H4 (cell line): ENCODE results near the gene KIF1A. TPM values are rescaled to one million over a fixed set of nuclear protein-coding genes. Genes with fewer than 3 reads are reported as not detected.

ENCODE experiments used
- DNase-seq: peaks from one replicate; pipeline ENCODE4 v3.0.0-alpha.2; 2015; ENCODE audit warnings: low spot score
- total RNA-seq: library from RNA; depleted of rRNA; stranded (reverse); fragments of >200 nt; shearing (Covaris generic); gene quantifications from 2 replicates; pipeline ENCODE4 v1.2.3, GENCODE V29; 2014

Gene KIF1A
- total RNA-seq, 1 experiment from 2014 or later = 1.4 TPM

DNA sequence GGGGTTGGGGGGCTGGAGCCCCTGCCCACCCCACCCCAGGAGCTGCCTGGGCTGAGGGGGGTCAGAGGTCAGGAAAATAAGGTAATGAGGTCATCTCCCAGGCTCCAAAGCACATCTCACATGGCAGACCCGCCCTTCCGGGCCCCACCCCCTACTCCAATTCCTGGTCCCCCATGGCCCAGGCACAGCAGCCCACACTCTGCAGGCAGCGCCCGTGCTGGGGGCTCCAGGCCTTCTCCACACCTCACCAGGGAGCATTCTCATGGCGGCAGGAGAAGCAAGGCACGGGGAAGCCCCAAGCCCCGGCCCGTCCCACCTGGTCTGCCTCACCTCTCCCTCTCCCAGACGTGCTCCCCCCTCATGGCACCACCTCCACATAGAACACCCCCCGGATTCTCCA lies 84.5 kb downstream of the KIF1A start:
- DNase-seq = no peak

GRCh38 chr2:240734756-240735155 lies 85.3 kb downstream of the KIF1A start:
- no peak for DNase-seq

GRCh38 chr2:240733803-240734495 lies 86.1 kb downstream of the KIF1A start:
- DNase-seq = no peak

DNA sequence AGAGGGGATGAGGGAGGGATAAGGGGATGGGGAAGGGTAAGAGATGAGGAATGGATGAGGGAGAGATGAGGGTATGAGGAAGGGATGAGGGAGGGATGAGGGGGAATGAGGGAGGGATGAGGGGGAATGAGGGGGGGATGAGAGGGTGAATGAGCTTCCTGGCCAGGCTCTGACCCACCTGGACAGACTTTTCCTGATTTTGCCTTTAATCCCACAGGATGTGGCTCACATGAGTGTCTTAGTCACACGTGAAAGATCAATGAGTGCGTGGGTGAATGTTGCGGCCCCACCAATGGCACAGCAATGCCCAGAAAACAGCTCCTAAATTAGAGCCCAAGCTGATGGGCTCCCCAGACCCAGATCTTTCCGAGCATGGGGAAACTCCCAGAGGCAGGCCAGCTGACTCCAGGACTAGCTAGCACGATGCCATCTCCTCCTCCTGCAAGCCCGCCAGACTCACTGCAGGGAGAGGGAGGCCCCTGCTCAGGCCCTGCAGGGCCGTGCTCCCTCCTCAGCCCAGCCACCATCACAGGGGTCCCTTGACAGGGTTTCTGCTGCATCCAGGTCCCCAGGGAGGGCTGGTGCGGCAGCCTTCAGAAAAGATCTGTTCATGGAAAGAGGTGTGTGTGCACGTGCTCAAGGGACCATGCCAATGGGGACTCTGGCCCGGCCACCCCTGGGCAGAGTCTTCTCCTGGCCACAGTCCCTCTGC lies 87.0 kb downstream of the KIF1A start:
- DNase-seq = no peak

DNA sequence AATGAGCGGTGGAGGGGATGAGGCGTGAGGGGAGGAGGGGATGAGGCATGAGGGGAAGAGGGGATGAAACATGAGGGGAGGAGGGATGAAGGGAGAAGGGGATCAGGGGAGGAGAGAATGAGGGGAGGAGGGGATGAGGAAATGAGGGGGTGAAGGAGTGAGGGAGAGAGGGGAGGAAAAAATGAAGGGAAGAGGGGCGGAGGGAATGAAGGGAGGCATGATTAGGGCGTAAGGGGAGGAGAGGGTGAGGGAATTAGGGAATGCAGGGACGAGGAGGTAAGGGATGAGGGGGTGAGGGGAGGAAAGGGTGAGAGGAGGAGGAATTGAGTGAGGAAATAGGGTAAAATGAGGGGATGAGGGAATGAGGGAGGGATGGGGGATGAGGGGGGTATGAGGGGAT lies 87.8 kb downstream of the KIF1A start:
- no peak for DNase-seq

DNA sequence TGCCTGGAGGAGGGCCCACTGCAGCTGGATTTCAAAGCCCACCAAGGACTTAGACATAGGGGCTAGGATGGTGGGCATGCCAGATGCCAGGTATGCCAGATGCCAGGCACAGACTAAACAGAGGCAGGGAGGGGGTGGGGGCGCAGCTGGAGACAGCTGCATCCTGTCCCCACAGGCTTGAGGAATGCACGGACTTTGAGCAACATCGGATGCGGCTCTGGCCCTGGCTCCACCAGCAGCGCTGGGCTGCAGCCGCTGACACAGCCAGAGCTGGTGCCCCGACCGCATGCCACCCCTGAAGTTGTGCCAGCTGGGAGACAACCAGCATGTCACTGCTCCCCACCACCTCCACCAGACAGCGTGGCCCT lies 88.9 kb downstream of the KIF1A start:
- DNase-seq = no peak

DNA sequence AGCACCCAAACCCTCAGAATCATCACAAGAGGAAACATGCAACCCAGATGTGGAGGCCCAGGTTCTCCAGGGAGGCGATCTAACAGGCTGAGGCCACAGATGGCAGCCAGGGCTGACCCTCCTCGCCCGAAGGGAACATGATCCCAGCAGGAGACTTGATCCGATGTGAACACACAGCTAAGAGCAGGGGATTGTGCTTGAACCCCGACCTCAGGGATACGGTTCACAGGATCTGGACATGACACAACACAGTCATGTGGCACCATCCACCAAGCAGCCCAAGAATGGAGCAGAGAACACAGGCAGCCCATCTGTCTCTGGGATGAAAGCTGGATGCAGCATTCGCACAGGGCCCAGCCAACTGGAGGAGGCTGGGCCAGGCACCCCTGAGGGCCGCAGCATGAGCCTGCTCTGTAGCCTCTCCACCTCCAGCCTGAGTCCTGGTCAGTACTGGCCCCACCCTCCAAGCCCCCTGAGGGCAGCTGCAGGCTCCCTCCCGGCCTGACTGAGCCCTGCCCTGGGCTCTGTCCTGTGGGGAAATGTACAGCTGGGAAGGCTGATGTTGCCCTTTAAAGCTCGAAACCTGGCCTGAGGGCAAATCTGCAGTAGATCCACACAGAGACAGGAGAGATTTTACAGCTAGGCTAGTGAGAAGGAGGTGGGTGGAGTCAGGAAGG lies 89.4 kb downstream of the KIF1A start:
- DNase-seq = no peak

GRCh38 chr2:240728827-240729226 lies 91.2 kb downstream of the KIF1A start:
- DNase-seq = no peak

DNA sequence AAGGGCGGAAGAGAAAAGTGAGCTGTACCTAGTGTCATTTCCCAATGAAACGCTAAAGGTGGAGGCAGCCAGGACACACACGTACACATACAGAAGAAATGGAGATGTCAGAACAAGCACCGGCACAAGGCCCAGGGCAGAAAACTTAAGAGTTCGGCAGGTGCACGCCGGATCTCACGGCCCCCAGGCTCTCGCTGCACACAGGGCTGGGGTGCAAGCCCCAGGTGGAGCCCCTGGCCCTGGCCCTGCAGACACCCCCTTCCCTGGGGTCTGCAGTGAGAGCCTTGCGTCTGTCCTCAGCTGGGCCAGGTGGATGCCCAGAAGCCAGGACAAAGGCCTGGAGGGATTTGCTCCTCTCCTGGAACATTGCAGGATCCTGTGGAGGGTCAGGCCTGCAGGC lies 91.7 kb downstream of the KIF1A start:
- no peak for DNase-seq

DNA sequence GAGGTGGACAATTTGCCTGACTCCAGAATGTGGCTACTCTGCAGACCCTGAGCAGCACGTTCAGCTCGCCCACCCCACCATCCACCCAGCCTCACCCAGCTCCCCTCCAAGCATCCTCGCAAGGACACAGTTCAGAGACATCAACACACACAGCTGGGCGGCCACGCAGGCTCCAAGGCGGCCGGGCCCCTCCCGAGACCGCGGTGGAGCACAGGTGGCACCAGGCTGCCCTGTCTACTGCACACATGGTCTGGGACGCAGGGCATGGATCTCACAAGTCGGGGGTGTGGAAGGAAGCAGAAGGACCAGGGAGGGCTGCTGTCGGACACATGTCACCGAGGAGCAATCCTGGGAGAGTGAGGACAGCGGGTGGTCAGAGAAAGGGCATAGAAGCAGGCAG lies 92.1 kb downstream of the KIF1A start:
- DNase-seq = no peak

- no peak for DNase-seq
Measured at GRCh38 chr2:240727439-240727838, 92.6 kb downstream of the KIF1A start.

- DNase-seq = no peak
Measured at GRCh38 chr2:240726876-240727275, 93.1 kb downstream of the KIF1A start.

DNA sequence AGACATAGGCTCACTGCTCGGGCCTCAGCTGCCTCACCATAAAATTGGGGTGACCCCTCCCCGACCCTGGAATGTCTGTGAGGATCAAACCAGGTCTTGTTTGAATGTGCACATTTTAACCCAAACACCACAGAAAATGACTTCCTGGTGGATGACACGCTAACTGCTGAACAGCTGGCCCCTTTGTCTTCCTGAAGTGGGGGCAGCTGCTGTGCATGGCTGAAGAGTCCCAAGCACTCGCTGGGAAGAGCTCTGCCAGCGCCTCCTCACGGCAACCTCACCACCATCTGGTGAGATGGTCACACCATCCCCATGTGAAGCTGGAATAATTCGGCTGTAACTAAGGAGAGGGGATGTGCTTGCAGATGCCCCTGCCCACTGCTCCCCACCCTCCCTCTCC lies 94.3 kb downstream of the KIF1A start:
- no peak for DNase-seq

DNA sequence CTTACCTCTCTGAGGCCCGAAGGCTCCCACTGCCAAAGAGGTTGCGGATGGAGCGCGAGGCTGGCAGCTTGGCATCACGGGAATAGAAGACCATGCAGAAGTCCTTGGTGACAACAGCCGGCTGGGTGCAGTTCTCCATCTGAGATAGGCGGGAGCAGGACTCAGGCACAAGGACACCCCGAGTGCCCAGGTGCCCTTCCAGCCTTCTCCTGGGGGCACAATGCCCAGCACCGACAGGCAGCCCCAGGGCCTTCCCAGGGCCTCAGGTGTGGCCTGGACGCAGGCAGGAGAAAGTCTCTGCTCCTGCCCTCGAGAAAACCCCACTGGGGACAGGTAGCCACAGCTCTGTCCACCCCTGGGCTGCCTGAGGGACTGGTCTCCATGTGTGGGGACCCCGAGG lies 94.8 kb downstream of the KIF1A start:
- DNase-seq = no peak

GRCh38 chr2:240724431-240724830 lies 95.6 kb downstream of the KIF1A start:
- no peak for DNase-seq

DNA sequence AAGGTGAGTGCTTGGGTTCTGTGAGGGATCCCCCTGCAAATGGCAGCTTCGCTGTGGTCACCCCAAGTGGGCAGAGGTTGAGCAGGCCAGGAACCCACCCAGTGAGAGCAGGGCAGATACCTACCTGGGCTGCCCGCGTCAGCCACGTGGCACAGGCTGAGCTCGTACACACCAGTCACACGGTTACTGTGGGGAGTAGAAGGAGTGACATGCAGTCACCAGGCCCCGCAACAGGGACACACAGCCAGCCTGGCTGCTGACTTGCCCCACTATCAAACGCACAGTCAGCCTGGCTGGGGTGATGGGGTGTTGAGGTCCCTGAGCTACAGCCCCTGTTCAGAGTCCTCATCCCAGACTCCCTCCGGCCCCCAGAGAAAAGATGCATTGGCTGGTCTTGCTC lies 96.2 kb downstream of the KIF1A start:
- no peak for DNase-seq

DNA sequence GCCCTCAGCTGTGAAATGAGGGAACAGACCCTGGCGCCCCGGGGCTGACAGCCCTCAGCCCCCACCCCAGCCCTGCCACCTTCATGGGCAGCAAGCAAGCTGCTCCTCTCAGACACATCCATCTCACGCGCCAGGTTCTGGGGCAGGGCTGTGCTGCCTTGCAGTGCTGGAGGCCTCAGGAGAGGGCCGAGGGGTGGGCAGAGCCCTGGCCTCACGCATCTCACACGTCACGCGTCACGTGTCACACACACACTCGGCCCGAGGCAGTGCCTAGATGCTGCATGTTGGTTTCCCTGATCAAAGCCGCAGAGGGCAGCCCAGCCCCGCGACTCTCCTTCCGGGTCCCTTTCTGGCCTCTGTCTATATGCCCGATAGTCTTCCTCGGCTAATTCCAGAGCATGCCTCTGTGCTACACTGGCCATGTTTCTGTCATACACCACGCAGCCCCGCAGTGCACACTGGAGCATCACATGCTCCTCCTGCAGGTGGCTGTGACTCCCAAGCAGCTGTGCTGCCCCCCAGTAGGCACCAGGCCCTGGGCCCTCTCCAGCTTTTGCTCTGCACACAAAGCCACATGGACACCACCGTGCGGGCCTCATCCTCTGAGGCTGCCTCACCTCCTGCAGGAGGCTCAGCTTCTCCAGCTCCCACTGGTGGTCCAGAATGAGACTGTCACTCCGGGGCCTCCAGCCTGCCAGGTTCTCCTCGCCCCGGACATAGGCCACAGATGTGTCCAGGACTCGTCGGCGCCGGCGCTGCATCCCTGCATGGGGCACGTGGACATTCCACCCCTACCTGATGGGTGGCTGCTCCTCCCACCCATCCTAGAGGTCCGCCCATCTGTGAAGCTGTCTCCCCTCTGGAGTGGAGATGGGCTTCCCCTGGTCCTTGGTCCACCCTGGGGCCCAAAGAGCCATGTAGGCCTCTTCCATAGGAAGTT lies 97.0 kb downstream of the KIF1A start:
- no peak for DNase-seq

DNA sequence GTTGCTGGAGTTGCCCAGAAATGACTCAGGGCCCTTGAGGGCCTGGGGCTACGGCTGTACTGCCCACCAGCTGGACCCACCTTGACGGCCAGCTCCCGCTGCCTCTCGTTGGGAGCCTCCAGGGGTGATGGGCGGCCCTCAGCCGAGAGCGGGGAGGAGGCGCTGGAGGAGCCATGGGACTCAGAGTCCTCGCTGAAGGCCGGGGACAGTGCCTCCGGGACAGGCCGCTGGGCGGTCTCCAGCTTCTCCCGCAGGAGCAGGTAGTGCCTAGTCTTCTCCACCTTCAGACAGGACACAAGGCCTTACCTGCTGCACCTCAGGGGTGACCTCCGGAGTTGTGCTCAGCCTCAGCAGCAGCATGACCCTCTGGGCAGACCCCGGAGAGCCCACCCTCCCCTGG lies 97.6 kb downstream of the KIF1A start:
- no peak for DNase-seq

- DNase-seq = no peak
Measured at GRCh38 chr2:240721596-240722180, 98.3 kb downstream of the KIF1A start.

GRCh38 chr2:240720686-240721595 lies 99.1 kb downstream of the KIF1A start:
- no peak for DNase-seq
